Left lobe of liver (tissue), 2 donors: ENCODE data around the gene ESYT2. TPM values are rescaled to one million over a fixed set of nuclear protein-coding genes. Genes with fewer than 3 reads are reported as not detected.
A peak's percentile ranks its signal among the peaks of the same experiment; 100 is the strongest.

Experiments used
- ATAC-seq: fragments of 200-7000 bp; cut with Tn5 transposase; one replicate; pipeline ENCODE4 v1.9.1; 2020; ENCODE audit warnings: mild to moderate bottlenecking, moderate library complexity
- DNase-seq: peaks from one replicate; pipeline ENCODE4 v3.0.0-alpha.2; 2020; ENCODE audit warnings: low spot score
- total RNA-seq: library from RNA; stranded (reverse); gene quantifications from one replicate; pipeline ENCODE4 v1.2.1, GENCODE V29; 2021
- donor health status: DM: no; HTN: no; CAD: no; lungs with moderate emphysema.
- donor health status: DM: no; HTN: yes; CAD: no.

ESYT2 gene
- total RNA-seq, 1 donor from 2014 or later: 19.6 TPM

DNA sequence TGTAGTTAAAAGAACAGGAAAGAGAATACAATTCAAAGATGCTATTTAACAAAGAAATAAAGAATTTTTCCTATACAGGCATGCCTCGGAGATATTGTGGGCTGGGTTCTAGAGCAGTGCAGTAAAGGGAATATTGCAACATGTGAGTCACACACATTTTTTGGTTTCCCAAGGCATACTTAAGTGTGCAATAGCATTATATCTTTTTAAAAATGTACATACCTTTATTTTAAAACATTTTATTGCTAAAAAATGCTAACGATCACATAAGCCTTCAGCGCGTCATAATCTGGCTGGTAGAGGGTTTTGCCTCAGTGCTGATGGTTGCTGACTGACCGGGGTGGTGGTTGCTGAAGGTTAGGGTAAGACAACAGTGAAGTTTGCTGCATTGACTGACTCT is 54.4 kb downstream of the ESYT2 start:
- ATAC-seq: no peak
- no peak for DNase-seq

GRCh38 chr7:158772916-158773315 is 56.4 kb downstream of the ESYT2 start:
- DNase-seq (peak; percentile 19), ATAC-seq (no peak)

DNA sequence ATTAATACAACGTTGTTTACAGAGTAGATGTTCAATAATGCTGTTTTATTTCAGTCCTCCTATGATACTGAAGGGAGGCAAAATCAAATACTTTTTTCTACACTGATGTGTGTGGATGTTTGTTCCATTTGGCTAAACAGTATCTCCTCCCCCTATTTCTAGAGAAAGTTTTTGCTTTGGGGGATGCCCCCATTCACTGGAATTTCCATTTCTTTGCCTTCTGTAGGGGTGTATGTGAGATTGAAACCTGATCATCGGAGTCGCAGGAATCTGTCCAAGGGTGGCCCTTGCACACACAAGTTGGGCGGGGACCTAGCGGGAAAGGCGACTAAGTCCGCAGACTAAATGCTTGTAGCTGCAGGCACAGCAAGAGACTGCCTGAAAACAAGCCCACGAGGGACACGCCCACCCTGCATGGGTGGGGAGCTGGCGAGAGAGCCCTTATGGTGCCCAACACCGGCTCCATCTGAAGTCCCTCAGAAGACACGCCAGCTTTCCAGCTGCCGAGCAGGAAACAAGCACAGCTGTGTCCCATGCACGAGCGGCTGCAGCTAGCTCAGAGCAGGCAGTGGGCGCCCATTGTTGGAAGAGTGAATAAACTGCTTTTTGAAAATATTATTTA is 58.0 kb downstream of the ESYT2 start:
- no peak for ATAC-seq

GRCh38 chr7:158767707-158768106 is 61.6 kb downstream of the ESYT2 start:
- DNase-seq (no peak), ATAC-seq (no peak)

More for the DNA sequence above, 58.0 kb downstream of the ESYT2 start:
- peak; percentile 40 for DNase-seq

DNA sequence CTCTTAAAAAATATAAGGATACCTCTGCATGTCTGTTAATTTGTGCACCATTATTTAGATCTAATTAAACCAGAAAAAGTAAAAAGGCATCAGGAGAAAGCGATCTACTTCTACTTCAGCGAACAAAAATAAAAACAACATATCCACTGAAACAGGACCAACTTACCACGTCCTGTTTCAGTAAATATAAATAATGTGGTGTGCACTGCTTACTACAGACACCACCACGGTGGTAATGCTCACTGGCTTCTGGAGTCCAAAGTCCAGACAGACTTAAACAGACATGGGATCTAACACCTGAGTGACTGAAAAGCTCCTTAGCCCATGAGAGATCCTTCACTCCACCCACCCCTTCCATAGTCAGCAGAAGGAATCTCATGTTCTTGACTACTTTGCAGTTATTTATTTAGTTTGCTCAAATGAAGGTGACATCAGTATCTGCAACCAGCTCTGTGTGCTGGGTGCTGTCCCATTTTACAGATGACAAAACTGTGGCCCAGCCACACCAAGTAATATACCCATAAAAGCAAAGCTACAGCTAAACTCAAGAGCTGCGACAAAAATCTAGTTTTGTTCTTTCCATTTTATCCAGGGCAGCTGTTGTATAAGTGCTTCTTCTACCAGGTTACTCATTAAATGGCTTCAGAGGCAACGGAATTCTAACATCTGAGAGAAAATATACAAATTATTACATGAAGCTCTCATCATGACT is 62.6 kb downstream of the ESYT2 start:
- no peak for ATAC-seq
- no peak for DNase-seq

DNA sequence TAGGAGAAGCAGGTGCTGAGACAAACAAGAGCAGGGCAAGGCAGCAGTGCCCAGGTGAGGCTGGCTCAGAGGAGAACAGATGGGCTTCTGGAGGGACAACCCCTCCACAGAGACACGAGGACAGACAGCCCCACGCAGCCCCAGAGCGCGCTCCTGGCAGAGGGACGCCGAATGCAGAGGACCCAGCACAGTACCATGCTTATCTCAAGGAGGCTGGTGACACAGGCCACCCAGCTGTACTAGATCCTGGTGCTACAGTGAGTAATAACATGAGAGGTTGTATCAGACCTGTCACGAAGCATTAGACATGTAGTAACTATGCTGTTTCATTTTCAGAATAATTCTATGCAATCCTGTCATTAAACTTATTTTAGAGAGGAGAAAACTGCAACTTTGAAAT is 64.3 kb downstream of the ESYT2 start:
- DNase-seq (no peak), ATAC-seq (no peak)

GRCh38 chr7:158763454-158764033 is 65.8 kb downstream of the ESYT2 start:
- ATAC-seq (no peak), DNase-seq (no peak)

- ATAC-seq: no peak
- no peak for DNase-seq
Observed at GRCh38 chr7:158761945-158762344, 67.4 kb downstream of the ESYT2 start.

DNA sequence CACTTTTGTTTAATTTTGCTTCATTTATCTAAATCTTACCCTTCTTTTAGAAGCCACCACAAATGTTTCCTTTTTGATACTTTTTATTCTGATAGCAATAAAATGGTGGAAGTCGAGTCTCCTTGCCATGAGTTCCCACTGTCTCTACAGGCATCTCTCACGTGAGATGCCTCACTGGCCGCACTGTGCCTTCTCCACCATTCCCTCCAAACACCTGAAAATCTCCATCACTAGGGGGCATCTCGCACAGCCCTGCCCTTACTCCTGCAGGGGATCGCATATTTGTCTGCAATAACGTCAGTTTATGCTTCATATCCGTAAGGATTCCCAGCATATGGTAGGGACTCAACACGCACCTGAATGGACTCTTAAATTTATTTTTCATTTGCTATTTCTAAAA is 68.4 kb downstream of the ESYT2 start:
- DNase-seq: no peak
- no peak for ATAC-seq

DNA sequence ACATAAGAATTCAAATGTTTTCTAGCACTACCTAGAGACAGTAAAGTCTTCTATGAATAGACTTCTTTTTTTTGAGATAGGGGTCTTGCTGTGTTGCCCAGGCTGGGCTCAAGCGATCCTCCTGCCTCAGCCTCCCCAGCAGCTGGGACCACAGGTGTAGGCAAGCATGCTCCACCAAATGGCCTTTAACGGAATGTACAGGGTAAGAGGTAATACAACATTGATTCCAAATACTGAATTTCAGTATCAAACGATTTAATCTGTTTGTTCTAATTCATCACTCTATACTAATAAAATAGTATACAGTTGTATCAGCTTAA is 68.9 kb downstream of the ESYT2 start:
- no peak for ATAC-seq
- no peak for DNase-seq

- ATAC-seq (no peak), DNase-seq (peak; percentile 14)
Observed at GRCh38 chr7:158759749-158760444, 69.4 kb downstream of the ESYT2 start.

DNA sequence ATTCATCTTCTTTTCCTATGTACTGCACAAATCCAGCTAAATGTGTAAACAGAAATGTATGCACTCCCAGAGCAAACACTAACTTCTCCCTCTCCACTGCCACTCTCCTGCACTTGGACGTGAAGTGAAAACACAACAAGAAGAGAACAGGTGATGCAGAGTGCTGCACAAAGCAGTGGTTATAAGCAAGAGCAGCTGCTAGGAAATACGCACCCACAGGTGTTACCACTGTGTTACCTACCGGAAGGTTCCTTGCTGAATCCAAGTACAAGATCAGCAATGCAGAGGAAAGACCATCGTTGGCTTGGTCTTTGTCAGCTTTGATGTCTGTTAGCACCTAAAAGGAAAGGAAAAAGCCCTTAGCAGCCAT is 70.1 kb downstream of the ESYT2 start:
- DNase-seq: no peak
- ATAC-seq: no peak

GRCh38 chr7:158758586-158759244 is 70.6 kb downstream of the ESYT2 start:
- ATAC-seq: no peak
- no peak for DNase-seq

DNA sequence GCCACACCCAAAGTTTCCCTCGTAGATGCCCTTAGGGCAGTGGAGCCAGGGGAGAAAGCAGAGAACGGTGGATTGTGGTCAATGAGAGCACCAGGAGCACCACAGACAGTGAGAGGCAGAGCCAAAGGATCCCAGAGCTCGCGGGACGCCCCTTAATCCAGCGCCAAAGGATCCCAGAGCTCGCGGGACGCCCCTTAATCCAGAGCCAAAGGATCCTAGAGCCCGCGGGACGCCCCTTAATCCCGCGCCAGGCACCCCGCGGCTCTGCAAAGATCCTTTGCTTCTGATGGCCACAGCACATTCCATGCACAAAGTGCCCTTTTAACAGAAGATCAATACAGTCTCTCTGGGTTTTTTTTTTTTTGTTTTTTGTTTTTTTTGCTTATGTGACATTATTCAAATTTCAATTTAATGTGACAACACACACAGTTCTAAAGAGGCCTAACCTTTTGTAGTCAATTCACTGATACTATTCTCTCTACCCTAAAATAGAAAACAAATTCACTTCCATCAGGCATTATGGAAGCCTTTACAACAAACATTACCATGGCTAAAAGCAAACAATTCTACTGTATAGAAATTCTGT is 71.8 kb downstream of the ESYT2 start:
- no peak for DNase-seq
- ATAC-seq: no peak

- DNase-seq (no peak), ATAC-seq (no peak)
Observed at GRCh38 chr7:158754746-158755444, 74.4 kb downstream of the ESYT2 start.

GRCh38 chr7:158753900-158754299 is 75.4 kb downstream of the ESYT2 start:
- peak; percentile 19 for DNase-seq
- ATAC-seq: no peak

DNA sequence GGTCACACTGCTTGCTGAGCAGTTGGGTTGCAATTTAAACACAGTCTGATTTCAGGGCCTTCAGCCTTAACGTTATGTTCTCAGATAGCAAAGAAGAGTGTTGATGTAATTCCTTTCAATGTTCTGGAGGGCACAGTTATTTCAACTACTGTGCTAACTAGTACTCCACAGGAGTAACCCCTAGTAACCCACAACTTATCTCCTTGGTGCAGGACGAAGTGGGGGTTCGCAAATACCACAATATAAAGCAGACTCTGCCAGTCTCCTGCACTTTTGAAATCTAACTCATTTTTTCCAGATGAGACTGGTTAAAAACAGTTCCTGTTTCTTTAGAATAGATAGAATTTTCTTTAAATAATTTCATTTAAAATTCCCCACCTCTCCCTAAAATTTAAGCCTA is 77.6 kb downstream of the ESYT2 start:
- no peak for DNase-seq
- no peak for ATAC-seq

GRCh38 chr7:158751199-158751598 is 78.1 kb downstream of the ESYT2 start:
- ATAC-seq: no peak

GRCh38 chr7:158750702-158751101 is 78.6 kb downstream of the ESYT2 start:
- no peak for DNase-seq
- no peak for ATAC-seq

More at GRCh38 chr7:158751199-158751598, 78.1 kb downstream of the ESYT2 start:
- DNase-seq: no peak

- DNase-seq (no peak), ATAC-seq (no peak)
Observed at GRCh38 chr7:158749396-158749795, 79.9 kb downstream of the ESYT2 start.
